SK-N-SH (cell line): ENCODE measurements around the gene LRRC27.

ENCODE experiments used
- POLR2AphosphoS5 ChIP-seq: IDR thresholded peaks from 2 replicates; pipeline ENCODE4 v1.6.1; 2012; ENCODE audit warnings: low read depth, low read length
- SMC3 ChIP-seq: IDR thresholded peaks from 2 replicates; pipeline ENCODE4 v1.6.1; 2012; ENCODE audit warnings: low read depth, low read length, improper control_type of control experiment
- TF ChIP-seq, protein P1 (sequence below): IDR thresholded peaks from 2 replicates; pipeline ENCODE4 v1.6.1; 2012; ENCODE audit warnings: mild to moderate bottlenecking, low read depth, low read length, moderate library complexity
- TF ChIP-seq, protein P2 (sequence below): fragments of 200-600 bp; sonication (generic); IDR thresholded peaks from 2 replicates; pipeline ENCODE4 v1.6.1; 2017; ENCODE audit warnings: antibody characterized with exemption, mild to moderate bottlenecking, moderate library complexity

- TF ChIP-seq, protein P1, sequence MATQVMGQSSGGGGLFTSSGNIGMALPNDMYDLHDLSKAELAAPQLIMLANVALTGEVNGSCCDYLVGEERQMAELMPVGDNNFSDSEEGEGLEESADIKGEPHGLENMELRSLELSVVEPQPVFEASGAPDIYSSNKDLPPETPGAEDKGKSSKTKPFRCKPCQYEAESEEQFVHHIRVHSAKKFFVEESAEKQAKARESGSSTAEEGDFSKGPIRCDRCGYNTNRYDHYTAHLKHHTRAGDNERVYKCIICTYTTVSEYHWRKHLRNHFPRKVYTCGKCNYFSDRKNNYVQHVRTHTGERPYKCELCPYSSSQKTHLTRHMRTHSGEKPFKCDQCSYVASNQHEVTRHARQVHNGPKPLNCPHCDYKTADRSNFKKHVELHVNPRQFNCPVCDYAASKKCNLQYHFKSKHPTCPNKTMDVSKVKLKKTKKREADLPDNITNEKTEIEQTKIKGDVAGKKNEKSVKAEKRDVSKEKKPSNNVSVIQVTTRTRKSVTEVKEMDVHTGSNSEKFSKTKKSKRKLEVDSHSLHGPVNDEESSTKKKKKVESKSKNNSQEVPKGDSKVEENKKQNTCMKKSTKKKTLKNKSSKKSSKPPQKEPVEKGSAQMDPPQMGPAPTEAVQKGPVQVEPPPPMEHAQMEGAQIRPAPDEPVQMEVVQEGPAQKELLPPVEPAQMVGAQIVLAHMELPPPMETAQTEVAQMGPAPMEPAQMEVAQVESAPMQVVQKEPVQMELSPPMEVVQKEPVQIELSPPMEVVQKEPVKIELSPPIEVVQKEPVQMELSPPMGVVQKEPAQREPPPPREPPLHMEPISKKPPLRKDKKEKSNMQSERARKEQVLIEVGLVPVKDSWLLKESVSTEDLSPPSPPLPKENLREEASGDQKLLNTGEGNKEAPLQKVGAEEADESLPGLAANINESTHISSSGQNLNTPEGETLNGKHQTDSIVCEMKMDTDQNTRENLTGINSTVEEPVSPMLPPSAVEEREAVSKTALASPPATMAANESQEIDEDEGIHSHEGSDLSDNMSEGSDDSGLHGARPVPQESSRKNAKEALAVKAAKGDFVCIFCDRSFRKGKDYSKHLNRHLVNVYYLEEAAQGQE: no peak
- TF ChIP-seq POLR2AphosphoS5 (no peak), SMC3 (no peak)
- TF ChIP-seq, protein P2, sequence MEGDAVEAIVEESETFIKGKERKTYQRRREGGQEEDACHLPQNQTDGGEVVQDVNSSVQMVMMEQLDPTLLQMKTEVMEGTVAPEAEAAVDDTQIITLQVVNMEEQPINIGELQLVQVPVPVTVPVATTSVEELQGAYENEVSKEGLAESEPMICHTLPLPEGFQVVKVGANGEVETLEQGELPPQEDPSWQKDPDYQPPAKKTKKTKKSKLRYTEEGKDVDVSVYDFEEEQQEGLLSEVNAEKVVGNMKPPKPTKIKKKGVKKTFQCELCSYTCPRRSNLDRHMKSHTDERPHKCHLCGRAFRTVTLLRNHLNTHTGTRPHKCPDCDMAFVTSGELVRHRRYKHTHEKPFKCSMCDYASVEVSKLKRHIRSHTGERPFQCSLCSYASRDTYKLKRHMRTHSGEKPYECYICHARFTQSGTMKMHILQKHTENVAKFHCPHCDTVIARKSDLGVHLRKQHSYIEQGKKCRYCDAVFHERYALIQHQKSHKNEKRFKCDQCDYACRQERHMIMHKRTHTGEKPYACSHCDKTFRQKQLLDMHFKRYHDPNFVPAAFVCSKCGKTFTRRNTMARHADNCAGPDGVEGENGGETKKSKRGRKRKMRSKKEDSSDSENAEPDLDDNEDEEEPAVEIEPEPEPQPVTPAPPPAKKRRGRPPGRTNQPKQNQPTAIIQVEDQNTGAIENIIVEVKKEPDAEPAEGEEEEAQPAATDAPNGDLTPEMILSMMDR: no peak
These were observed 32.6 kb downstream of the LRRC27 start for GRCh38 chr10:132364594-132364970.
